ENCODE measurements around the gene ABCB9.
"Not testable (repeated sequence)": the region's sequence is repeated elsewhere in the genome, so short reads cannot be mapped to it uniquely, and the experiment has no call there.

The ABCB9 gene

DNA sequence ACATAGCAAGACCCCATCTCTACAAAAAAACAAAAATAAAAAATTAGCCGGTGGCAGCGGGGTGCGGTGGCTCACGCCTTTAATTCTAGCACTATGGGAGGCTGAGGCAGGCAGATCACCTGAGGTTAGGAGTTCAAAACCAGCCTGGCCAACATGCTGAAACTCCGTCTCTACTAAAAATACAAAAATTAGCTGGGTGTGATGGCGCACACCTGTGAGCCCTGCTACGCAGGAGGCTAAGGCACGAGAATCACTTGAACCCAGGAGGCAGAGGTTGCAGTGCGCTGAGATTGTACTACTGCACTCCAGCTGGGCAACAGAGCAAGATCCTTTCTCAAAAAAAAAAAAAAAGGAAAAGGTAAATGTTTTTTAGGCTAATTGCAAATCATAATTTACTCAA lies 73.5 kb downstream of the ABCB9 start:
- not testable (repeated sequence) for DNase-seq

GRCh38 chr12:122891661-122892525 lies 74.4 kb downstream of the ABCB9 start:
- DNase-seq, result no peak

GRCh38 chr12:122889761-122890520 lies 76.3 kb downstream of the ABCB9 start:
- no peak for DNase-seq

DNA sequence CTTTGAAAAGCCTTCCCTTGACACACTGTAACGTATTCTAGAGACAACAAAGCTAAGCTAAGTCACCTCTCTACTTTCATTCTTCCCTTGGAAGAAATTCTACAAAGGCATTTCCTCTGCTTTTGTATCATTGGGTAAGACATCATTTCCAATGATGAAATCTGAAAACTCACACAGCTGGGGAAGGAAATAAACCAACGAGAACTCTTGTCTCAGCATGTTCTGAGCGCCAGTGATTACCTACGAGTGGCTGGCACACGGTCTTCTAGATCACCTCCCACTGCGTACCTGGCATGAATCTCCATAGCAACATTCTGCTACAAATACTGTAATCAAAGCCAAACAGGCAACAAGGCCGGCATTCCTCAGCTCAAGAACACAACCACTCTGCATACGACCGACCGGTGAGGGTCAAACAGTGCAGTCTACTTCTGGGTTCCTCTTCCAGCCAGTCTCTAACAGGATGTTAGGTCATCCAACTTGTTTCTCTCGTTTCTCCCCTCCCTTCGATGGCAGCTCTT lies 78.0 kb downstream of the ABCB9 start:
- DNase-seq, result peak; percentile 82

DNA sequence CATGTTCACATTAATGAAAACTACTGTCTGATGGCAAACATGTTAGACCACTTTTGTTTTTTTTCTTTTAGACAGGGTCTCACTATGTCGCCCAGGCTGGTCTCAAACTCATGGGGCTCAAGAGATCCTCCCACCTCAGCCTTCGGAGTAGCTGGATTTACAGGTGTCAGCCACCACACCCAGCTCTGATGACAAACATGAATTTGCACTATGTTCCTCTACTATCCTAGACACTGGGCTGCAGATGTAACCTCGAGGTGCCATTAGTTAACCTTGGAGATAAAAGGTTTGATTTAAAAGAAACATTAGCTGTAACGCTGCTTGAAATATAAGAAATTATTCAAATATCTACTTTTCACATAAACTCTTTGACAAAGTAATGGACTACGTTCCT lies 78.4 kb downstream of the ABCB9 start:
- no peak for DNase-seq

GRCh38 chr12:122886851-122887818 lies 79.1 kb downstream of the ABCB9 start:
- DNase-seq, result peak; percentile 46

GRCh38 chr12:122886161-122886560 lies 80.1 kb downstream of the ABCB9 start:
- DNase-seq, result no peak

DNA sequence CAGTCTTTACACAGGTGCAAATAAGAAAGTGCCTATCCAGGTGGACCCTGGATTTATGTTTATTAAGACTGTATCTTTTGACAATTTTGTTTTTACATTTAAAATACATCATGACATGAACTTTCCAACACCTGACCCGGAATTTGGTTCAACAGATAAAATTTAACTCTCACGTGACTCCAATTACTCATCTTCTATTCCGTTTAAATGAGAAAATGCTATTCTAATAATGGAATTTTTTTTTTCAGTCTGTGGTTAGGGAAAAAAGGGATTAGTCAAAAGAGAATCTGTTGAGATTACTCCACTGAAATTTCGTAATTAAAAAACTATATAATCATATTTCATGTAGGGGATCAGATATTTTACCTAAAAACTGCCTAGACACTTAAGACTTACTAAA lies 81.4 kb downstream of the ABCB9 start:
- DNase-seq, result no peak

DNA sequence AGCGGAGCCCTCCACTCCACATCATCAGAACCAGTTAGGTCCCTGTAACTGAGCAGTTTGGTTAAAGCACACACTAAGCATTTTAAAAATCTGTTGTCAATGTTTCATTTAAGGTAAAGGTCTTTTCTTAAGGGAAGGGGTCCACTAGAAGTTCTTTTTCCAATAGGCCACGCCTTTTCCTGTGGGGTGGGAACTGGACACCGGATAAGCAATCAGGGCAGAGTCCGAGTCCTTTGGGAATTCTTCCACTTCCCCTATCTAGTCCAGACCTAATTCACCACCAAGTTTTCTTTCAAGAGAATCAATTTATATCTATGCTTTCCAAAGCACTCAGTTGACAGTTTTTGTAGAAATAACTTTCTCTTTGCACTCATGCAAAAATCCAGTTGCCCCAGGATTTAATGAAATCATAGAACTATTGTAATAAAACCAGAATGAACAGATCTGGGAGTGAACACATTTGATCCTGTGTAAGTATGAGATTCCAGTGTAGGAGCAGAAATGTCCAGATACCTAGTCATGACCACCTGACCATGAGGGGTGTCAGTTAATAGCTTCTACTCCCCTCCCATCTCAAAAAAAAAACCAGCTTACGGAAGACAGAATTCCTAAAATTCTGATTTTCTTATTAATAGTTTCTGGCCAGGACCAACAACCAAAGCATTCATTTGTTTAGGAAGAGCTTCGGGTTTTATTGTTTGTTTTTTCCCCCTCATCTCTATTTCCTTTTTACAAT lies 82.0 kb downstream of the ABCB9 start:
- no peak for DNase-seq

GRCh38 chr12:122882908-122883558 lies 83.2 kb downstream of the ABCB9 start:
- no peak for DNase-seq

GRCh38 chr12:122880668-122881067 lies 85.6 kb downstream of the ABCB9 start:
- no peak for DNase-seq

GRCh38 chr12:122880155-122880667 lies 86.1 kb downstream of the ABCB9 start:
- DNase-seq, result no peak
